ACHN (cell line): ENCODE measurements around the gene RGS3.

Experiments used
- DNase-seq: peaks from one replicate; pipeline ENCODE4 v3.0.0-alpha.2; 2015
- in situ Hi-C: cut with HindIII; loops from 2 replicates; pipeline ENCODE4 v1.10.0; 2017; ENCODE audit warnings: low sequenced_read_pairs, low pct_ligation_motif_present, low pct_unique_long_range_greater_than_20kb

Gene RGS3

DNA sequence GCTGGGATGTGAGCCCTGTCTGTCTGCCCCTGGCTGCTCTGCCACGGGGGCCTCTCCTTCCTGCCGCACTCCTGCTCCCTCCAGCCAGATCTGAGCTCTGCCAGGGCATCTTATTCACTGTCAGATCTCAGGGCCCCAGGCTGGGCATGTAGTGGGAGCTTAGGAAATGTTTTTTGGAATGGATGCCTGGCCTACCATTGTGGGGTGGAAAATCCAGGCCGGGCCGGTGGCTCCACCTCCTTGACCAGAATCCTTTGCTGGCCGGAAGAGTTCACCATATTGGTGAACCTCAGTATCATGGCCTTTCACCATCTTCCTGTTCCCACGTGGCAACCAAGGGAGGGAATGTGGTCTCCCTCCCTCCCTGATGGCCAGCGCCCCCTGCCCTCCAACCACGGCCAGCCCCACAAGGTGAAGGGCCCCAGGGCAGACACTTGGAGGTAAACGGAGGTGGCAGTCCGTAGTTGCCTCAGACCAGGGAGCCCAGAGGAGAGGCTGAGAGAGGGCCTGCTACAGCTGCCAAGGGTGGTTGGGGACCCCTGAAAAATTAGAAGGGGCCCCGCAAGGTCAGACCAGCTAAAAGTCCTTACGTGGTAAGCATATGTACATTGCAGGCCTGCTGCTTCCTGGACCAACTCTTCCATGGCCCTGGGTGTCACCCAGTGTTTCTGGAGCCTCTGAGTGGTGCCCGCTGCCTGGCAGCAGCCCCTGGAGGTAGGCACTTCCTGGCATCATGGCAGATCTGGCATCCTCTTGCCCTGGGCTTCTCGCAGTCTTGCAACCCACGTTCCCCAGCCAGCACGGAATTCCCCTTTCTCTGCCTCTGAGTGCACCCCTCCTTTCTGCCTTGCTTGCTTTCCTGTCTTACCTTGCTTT is 153.3 kb downstream of the RGS3 start:
- in situ Hi-C loops, result no loop called here
- no peak for DNase-seq

DNA sequence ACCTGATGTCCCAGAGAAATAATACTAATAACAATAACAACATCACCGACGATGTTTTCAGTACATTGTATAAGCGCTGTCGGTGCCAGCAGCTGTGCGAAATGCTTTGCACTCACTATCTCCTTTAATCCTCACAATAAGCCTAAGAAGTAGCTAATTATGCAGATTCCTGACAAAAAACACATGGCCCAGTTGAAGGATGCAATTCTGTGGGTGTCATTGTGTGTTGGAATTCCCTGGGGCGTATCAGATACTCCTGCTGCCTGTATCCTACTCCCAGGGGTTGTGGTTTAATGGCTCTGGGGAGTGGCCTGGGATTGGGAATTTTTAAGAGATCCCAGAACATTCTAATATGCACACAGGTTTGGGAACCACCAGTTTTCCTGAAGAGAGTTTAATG is 154.0 kb downstream of the RGS3 start:
- no peak for DNase-seq
- in situ Hi-C loops, result no loop called here

DNA sequence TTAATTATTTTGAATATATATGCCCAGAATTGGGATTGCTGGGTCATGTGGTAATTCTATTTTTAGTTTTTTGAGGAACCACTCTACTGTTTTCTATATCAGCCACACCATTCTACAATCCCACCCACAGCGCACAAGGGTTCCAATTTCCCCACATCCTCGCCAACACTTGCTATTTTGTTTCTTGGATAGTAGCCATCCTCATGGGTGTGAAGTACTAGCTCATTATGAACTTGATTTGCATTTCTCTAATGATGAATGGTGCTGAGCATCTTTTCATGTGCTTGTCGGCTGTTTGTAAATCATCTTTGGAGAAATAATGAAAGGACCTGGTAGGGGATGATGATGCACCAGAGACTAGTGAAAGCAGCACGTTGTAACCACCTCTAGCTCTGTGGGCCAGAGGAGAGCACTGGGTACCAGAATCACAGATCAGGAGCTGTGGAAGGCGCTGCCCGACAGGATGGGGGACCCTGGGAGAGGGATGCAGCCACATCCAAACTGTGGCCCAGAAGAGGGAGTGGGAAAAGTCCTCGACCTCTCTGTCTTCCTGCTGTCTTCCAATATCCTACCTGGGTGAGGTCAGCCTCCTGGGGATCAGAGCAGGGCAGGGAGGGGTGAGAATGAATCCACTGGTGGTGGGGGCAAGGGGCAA is 155.4 kb downstream of the RGS3 start:
- DNase-seq, result no peak

DNA sequence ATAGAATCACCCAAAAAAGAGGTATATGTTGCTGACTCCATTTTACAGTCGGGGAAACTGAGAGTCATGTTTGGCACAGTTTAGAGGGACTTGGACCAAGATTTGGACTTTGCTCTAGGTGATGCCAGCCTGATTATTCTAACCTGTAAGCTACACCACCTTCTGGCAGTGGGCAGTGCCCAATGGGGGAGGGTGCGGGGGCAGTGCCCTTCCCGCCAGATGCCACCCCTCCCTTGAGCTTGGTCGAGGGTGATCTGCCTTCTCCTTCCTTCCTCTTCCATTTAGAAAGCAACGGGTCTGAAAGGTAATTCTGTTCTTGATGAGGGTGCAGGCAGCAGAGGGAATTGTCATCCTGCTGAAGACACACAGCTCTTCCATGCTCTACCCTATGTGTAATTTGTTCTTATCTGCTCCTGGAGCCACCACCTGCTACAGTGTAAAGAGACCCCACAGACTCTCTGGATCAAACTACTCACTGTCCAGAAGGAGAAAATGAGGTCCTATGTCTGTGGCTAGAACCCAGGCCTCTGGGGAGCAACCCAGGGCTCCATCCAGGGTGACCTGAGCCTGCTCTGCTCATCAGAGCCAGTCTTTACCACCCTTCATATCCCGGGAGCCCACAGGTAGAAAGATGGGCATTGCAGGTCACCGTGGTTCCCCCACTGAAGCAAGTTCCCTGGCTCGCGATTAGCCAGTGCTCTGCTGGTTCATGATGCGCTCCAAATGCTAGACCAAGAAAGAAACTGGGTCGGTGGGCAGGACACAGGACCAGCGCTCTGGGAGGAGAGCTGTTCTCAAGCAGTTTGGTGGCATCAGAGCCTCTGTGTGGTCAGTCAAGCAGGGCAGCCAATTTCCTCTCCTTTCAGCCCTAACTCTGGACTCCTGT is 156.2 kb downstream of the RGS3 start:
- no peak for DNase-seq
- in situ Hi-C loops, result no loop called here

More for the DNA sequence above, 155.4 kb downstream of the RGS3 start:
- in situ Hi-C loops, result no loop called here

DNA sequence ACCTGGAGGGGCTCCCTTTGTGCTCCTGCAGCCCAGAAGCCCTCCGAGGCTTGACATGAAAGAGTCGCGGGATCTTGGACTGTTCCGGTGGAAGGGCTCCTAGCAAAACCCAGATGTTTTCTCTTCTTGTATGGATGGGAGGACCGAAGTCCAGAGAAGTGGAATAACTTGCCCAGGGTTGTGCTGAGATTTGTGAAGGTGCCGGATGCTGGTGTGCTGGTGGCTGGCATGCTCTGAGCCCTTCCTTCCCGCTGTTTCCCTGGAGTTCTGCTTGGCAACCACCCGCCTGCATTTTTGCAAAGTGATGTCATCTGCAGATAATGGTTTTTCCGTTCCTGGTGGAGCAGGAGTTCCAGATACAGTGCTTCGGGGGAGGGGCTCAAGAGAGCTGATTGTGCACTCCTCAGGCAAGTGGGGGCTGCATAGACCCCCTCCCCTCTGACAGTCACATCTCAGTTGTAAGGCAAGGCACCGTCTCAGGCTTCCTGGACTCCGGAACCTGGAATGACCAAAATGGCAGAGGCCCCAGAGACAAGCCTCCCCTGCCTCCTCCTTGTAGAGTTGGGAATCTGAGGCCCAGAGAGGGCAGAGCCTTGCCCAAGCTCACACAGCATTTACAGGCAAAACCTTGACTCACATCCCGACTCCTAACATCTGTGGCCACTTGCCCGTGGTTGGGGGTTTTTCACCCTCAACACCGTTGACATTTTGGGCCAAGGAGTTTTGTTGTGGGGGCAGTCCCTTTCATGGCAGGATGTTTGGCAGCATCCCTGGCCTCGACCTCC is 157.0 kb downstream of the RGS3 start:
- in situ Hi-C loops, result no loop called here
- DNase-seq, result peak; percentile 92

DNA sequence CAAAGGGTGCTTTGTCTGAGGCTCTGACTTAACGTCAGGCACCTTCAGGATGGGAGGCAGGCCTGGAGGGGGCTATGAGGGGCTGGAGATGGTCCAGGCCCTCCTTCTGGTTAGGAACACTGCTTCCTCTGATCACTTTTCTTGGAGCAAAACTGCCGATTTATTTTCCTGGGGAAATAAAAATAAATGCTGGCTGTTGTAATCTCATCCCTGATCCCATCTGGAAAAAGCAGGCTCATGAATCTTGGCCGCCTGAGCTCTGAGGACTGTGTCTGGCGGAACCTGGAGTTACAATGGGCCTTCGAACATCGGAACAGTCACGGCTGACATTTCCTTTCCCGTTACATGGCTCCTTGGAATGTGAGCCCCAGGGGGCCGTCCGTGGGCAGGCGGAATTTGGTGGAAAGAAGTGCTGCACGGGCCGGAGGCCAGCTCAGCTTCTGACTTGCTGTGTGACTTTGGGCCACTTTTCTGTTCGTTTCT is 157.8 kb downstream of the RGS3 start:
- peak; percentile 93 for DNase-seq
- in situ Hi-C loops, result no loop called here

DNA sequence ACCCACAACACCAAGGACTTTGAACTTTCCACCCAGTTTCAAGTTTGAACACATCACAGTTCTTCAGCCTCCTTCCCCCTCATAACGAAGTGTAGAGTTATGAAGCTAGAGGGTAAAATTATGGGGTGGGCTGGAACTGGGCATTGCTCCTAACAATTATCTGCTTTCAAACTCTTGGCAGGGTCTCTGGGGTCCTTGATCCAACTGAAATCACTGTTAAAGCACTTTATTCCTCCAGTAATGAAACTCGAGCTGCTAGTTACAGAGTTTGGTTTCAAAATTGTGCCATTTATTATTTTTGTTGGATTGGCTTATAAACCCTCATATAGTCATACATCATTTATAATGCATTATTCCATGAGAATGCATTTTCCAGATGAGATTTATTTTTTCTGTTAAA is 158.5 kb downstream of the RGS3 start:
- in situ Hi-C loops, result no loop called here

DNA sequence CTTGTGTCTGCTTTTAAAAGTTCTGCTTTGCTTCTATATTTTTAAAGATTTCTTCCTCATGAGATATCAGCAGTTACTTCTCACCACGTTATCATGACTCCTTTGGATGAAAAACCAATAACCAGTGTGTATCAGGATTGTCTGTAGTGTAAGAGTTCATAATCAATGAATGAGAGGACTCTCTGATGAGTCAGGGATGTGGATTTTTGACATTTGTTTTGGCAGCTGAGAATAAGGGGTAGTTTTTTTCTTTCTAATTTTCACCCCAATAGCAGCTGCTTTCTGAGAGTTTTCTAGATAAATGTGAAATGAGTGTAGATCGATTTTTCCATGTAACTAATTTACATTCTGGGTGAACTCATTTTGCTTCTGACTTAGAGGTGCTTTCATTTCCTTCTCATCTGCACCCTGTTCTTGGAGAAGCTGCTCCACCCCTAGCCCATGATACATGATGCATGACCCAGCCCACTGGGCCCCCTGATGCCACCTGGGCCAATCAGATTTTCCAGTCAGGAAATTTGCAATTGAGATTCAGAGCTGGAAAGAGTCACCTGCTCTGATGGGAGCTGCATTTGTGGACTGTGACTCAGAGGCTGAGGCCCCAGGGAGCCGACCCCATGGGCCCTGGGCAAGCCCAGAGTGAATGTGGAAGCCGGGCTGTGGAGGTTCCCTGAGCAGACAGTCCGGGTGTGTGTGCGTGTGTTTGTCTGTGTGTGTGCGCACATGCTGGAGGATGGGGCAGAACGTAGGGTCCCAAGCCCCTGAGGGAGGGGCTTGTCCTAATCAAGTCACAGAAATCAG is 159.3 kb downstream of the RGS3 start:
- in situ Hi-C loops, result no loop called here

More for the DNA sequence above, 158.5 kb downstream of the RGS3 start:
- no peak for DNase-seq

DNA sequence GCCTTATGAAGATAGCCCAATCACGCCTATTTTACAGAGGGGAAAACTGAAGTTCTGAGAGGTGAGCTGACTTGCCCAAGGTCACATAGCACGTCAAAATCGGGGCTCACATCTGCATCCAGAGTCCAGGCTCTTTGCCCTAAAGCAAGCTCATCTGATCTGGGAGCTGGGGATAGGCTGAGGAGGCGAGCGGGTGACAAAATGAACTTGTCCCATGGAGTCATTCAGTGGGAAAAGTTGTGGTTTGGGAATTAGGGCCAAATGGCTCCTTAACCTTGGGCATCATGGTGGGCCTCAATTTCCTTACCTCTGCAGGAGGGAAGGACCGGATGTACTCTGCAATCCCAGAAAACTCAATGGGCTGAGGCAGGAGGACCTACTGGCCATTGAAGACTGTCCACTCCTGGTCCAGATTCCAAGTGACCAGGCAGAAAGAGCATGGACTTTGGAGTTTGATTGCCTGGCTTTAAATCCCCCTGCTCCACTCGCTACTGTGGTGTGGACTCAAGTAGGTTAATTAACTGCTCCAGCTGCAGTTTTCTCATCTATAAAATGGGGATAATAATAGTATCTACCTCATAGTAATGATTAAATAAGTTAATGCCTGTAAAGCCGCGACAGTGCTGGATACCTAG is 160.4 kb downstream of the RGS3 start:
- no peak for DNase-seq
- in situ Hi-C loops, result no loop called here

More for the DNA sequence above, 159.3 kb downstream of the RGS3 start:
- peak; percentile 97 for DNase-seq

DNA sequence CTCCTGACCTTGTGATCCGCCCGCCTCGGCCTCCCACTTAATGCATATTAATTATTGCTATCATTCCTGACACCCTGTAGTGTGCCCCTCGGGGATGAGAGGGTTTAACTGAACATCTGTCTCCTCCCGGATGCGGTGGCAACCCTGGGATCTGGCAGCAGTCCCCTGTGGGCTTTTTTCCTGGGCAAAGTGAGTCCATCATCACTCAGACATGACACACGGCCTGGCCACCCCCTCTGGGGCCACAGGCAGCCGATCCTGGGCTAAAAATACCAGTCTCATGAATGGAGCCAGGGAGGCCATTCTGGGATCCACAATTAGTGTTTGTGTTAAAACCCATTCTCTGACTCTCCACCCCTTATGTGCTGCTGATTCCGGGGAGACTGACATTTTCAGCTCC is 161.2 kb downstream of the RGS3 start:
- in situ Hi-C loops, result no loop called here

DNA sequence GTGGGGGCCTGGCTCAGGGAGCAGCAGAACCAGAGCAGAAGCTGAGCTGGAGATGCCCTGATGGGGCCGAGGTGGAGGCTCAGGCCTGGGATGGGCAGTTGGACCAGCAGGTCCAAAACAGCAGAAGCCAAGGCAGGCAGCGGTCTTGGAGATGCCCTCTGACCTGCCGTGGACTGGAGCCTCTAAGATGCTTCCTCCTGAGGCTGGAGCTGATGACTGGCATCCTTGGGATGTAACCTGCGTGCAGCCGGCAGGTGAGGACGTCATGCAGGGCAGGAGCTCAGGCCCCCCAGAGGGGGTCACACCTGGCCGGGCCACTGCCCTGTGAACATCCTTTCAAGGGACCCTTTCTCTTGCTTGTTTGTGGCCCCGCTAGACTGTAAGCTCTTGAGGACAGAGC is 162.0 kb downstream of the RGS3 start:
- in situ Hi-C loops, result no loop called here

More for the DNA sequence above, 161.2 kb downstream of the RGS3 start:
- DNase-seq, result no peak

DNA sequence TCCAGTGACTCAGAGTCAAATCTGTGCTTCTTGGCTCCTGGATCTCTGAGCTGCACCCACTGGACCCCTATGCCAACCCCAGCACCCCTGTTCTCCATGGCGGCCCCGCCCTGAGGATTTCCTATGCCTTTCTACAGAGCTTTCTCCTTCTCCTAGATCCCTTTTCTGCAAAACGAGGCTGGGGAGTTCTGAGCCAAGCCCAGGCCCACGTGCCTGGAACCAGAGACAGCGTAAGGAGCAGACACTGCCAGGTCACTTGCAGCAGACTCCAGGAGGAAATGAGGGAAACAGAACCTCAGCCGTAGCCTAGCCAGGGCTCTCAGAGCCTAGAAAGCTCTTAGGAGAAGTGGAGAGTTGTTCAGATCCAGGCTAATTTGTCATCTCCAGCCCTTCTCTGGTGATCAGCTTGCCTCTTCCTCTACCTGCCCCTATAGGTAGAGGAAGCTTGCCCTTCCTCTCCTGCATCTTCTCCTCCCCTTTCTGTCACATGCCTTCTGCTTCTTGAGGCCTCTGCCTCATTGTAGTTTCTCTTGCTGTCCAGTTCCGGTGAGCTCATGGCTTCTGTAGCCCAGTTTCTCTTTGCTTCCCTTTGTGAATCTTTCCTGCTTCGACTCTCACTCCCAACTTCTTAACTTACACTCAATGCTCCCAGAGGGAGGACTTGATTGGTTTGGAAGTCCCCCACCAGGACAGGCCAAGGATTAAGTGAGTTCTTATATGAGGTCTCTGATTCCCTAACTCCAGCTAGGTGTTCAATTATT is 163.4 kb downstream of the RGS3 start:
- in situ Hi-C loops, result no loop called here

More for the DNA sequence above, 162.0 kb downstream of the RGS3 start:
- DNase-seq, result no peak

DNA sequence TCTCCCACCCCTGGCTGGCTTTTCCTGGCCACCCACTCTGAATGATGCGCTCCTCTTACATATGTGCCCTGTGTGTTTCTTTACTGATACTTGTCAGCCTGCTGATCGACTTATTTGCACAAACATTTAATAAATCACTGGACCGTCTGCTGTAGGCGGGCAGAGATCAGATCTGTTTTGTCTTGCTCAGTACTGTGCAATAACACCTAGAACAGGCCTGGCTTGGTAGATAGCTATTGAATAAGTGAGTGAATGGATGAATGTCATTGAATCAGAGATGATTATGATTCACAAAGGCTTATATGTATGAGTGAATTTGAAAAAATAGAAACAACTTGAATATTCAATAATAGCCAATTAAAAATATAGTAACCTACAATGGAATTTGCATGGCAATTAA is 165.1 kb downstream of the RGS3 start:
- in situ Hi-C loops, result no loop called here
- no peak for DNase-seq

More for the DNA sequence above, 163.4 kb downstream of the RGS3 start:
- DNase-seq, result no peak

DNA sequence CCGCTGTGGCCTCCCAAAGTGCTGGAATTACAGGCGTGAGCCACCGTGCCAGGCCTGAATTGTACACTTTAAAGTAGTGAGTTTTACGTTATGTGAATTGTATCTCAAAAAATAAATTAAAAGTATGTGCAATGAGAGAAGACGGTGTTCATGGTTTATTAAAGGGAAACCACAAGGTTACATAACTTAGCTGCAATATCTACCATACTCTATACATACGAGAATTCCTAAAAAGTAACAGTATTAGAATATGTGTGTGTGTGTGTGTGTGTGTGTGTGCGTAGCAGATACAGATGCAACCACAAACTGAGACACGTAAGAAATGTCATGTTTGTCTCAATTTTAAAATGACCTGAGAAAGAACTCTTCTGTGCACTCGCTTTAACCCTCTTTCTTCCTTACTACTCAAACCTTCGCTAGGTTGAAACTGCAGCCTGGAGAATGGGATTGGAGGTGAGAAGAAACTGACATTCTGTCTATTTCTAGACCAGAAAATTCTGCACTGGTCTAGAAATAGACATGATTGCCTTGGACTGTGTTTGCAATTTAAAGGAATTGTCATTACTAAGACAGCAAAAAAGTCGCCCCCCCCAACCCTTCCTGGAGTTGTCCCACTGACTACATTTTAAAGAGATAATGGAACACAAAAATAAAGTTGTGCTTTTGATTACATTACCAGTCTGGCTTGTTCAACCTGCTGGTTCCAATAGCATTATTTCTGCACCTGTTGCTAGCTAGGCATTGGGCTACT is 167.0 kb downstream of the RGS3 start:
- DNase-seq, result no peak
- in situ Hi-C loops, result no loop called here

DNA sequence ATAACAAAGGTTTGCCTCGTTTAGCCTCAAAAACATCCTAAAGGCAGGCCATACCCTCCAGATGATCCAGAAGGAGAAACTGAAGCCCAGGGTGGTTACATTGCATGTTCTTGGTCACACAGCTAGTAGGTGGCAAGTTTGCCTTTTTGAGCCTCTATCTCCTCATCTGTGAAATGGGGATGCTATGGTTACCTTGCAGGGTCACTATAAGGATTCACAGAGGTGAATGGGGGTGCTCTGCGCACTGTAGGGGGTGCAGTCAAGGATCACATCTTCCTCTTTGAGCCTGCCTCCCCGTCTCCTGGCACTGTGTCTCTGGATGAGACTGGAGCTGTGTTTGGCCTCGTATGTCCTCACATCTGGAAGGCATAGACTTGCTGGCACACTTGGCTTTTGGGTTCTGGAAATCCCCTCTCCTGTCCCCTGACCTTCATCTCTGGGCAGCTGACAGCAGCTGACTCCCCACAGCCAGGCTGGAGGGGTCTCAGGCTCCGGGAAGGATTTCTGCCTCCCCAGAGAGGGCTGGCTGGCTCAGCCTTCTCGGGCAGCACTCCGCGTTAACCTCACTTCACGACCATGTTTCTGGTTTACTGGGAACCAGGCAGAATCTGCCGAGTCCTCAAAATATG is 167.7 kb downstream of the RGS3 start:
- in situ Hi-C loops, result no loop called here
- no peak for DNase-seq
